PFSK-1 (cell line): ENCODE data around the gene KRTAP2-1.
"Not testable (repeated sequence)": the region's sequence is repeated elsewhere in the genome, so short reads cannot be mapped to it uniquely, and the experiment has no call there.

Source experiments
- POLR2AphosphoS5 ChIP-seq: IDR thresholded peaks from 2 replicates; pipeline ENCODE4 v1.6.1; 2012; ENCODE audit warnings: low read depth, mild to moderate bottlenecking, control low read depth, low read length, moderate library complexity
- REST ChIP-seq, 2 experiments: IDR thresholded peaks; 2 replicates each; pipeline versions ENCODE4 v1.6.1 to v1.8.0; 2011 to 2012; ENCODE audit warnings: low read depth in 2 of 2, low read length in 2 of 2, control low read depth in 1 of 2, inconsistent platforms in 1 of 2, mild to moderate bottlenecking in 1 of 2, moderate library complexity in 1 of 2; ENCODE audit not compliant: insufficient read depth in 1 of 2

- not testable (repeated sequence) for TF ChIP-seq REST (IDR thresholded peaks at IDR 0.05; ENCODE audit: insufficient read depth in 1 of 2, low read depth in 2 of 2, low read length in 2 of 2); POLR2AphosphoS5
Measured at GRCh38 chr17:40999563-40999962, 47.6 kb downstream of the KRTAP2-1 start, which contains the start of gene KRTAP3-2.
